DMS153 (cell line): ENCODE results near the gene LMLN.
"Not testable (repeated sequence)": the region's sequence is repeated elsewhere in the genome, so short reads cannot be mapped to it uniquely, and the experiment has no call there.

Source experiments
- DNase-seq: peaks from one replicate; lab custom pipeline; 2025; lab: John Stamatoyannopoulos, UW

The LMLN gene

DNA sequence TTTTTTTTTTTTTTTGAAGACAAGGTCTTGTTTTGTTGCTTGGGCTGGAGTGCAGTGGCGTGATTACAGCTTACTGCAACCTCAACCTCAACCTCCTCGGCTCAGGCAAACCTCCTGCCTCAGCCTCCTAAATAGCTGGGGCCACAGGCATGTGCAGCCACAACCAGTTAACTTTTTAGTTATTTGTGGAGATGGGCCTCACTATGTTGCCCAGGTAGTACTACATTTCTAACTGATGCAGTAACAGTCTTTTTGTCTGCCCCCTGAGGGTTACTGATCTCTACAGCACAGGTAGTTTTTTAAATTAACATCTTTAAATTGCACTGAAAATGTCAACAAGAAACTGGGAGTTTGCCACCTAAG, 3.4 kb upstream of the LMLN start:
- no peak for DNase-seq

DNA sequence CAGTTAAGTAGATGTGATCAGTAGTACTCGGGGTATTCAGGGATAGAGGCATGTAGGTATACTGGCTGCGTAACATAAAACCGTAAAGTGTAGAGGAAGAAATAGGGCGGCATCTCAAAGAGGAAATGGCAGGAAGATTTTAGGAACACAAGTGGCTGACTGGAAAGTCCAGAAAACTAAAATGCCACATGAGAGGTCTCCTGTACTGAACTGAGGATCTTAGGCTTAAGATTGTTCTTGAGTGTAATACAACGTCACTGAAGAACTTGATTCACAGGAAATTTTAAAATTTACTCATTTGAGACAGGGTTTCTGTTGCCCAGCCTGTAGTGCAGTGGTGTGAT, 2.3 kb upstream of the LMLN start:
- no peak for DNase-seq

DNA sequence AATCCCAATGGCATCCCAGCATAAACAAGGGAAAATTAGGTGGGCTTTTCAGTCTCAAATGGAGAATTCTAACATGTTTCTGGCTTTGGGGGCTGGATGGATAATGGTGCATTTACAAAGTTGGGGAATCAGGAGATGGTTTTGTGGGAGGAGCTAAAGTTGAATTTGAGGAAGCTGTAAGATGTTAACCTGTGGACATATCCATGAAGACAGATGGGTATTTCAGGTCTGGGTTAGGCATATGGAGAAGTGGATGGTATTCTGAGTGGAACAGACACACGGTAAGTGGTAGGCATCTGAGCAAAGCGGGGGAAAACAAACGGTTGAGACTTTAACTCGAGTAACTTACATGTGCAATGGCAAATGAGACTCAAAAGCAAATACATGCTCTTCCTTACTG, 1.7 kb upstream of the LMLN start:
- no peak for DNase-seq

DNA sequence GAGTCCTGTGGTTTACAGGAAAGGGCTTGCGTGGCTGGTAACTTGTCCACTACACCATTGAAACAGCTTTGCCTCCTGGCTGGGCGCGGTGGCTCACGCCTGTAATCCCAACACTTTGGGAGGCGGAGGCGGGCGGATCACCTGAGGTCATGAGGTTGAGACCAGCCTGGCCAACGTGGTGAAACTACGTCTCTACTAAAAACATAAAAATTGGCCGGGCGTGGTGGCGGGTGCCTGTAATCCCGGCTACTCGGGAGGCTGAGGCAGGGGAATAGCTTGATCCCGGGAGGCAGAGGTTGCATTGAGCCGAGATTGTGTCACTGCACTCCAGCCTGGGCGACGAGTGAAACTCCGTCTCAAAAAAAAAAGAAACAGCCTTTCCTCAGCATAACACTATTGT, 1.2 kb upstream of the LMLN start:
- not testable (repeated sequence) for DNase-seq

DNA sequence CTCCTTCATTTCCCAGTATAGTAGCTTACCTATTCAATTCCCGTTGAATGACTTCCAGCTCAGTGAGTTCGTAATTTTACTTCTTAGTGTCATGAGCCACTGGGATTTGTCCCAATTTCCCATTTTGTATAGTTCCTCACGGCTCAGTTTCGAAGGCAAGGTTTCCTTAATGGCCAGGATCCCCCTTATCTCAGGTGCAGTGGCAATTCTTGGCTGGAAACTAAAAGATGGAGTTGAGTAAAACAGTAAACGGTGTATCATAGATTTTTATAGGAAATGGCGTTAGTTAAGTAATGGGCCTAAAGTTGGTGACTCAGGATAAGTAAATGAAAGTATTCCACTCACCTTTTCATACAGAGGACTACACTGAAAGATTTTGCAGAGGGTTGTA, 522 bp upstream of the LMLN start:
- no peak for DNase-seq

DNA sequence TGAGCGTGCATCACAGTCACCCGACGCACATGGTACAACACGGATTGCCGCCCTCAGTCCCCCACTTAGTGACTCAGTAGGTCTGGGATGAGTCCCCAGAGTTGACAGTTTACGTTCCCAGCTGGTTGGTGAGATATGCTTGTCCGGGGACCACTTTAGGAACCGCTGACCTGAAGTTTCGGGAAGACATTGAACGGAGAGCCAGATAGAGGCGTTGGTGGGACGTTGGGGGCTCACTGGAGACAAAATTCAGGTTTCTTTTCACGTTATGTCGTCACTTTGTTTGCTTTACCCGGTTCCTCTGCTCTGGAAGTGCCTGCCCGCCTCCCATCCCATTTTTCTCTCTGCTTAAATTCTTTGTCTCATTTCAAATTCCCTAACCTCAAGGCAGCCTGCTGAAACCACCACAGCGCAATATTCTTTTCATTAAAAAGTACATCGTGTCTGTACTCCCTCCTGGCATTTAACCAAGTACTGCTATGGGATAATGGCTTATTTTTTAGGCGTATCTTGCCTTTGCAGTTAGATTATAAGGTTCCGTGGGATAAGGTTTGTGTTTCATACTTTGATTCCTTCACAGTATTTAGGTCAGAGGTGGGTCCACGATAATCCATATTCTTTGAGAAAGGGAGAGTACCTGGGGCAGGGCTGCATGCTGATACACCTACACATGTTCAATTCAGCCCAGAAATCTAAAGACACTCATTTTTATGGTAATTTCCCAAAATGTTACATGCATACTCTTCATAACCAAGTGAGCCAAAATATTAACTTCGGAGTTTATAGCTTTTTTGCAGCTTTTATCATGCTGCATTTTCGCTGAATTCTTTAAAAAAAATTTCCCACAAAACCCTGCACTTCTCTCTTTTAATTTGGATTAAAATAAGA, 921 bp downstream of the LMLN start:
- DNase-seq, result no peak

DNA sequence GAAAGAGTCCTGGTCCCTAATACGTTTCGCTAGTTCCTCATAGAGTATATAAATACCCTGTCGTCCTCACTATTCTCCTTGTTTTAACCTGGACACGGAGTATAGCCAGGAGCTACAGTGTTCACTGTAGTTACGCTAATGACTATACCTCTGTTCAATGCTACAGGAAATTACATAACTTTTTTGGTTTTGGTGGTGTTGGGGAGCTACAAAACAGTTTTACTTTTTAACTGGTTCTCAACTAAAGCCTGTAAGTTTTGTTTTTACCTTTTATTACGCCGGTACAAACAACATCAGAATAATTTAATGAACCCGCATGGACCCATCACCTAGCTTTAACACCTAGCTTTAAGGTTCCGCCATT, 1.5 kb downstream of the LMLN start:
- DNase-seq, result no peak

DNA sequence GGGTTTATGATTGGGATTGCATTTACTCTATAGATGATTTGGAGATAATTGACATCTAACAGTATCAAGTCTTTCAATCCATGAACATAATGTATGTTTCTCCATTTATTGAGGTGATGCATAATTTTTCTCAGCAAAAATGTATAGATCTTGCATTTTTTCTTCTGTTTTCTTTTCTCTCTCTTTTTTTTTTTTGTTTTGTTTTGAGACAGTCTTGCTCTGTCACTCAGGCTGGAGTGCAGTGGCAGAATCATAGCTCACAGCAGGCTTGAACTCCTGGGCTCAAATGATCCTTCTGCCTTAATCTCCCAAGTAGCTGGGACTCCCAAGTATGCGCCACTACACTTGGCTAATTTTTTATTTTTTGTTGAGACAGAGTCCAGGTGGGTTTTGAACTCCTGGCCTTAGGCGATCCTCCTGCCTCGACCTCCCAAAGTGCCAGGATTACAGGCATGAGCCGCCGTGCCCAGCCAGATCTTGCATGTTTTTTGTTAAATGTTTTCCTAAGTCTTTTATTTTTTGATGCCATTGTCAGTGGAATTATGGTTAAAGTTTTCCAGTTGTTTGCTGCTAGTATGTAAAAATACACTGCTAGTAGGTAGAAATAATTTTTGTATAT, 3.1 kb downstream of the LMLN start:
- no peak for DNase-seq

DNA sequence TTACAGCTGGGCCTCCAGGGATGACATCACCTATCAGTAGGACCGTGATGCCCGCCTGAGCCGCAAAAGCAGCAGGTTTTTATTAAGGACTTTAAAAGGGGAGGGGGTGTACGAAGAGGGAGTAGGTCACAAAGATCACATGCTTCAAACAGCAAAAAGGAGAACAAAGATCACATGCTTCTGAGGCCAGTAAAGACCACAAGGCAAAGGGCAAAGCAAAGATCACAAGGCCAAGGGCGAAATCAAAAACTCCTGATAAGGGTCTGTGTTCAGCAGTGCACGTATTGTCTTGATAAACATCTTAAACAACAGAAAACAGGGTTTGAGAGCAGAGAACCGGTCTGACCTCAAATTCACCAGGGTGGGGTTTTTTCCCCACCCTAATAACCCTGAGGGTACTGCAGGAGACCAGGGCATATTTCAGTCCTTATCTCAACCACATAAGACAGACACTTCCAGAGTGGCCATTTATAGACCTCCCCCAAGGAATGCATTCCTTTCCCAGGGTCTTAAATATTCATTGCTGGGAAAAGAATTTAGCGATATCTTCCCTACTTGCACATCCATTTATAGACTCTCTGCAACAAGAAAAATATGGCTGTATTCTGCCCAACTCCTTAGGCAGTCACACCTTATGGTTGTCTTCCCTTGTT, 7.4 kb downstream of the LMLN start:
- not testable (repeated sequence) for DNase-seq

DNA sequence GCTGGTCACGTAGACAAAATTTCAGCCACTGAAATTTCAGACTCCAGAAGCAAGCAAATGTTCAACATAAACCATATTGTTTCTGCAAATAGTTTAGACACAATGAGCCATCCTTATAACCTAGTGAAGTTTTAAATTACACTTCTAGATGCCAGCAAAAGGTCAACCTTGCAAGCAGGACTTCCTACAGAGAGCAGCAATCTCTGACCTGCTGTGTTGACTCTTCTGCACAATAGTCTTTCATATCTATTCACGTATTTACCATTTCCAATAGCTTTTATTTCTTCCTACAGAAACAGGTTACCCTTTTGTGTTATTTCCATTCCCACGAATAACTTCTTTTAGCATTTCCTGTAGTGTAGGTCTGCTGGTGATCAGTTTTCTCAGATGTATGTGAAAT, 10.6 kb downstream of the LMLN start:
- DNase-seq, result no peak

DNA sequence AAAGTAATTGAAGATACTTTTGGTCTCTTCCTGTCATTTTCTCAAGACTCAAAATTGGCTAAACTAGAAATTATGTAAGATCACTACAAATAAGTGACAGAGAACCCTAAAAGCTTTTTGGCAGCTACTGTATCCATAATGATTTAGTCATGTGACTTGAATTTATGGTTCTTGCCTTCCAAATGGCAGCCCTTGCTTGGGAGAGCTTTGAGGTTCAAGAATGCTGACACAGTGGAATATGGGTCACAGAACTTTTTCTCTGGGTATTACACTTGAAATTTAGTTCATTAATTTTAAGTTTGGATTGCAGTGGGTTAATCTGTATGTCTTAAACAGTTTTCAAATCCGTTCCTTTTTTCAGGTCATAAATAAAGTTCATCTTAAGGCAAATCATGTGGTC, 14.0 kb downstream of the LMLN start:
- no peak for DNase-seq

DNA sequence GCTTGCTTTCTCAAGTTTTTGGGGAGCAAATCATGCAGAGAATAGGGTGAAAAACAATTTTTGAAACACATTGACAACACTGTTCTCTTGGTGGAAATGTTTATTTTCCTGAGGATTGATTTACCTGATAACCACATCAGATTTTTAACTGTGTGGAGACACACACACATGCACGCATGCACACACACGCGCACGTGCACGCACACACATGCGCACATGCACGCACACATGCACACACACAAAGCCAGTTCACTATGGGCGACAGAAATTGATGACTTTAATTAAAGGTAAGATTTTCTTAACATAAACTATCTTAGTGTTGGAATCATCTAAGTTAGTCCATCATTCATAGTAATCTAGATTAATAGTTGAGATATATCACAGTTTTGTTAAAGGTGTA, 15.3 kb downstream of the LMLN start:
- no peak for DNase-seq

DNA sequence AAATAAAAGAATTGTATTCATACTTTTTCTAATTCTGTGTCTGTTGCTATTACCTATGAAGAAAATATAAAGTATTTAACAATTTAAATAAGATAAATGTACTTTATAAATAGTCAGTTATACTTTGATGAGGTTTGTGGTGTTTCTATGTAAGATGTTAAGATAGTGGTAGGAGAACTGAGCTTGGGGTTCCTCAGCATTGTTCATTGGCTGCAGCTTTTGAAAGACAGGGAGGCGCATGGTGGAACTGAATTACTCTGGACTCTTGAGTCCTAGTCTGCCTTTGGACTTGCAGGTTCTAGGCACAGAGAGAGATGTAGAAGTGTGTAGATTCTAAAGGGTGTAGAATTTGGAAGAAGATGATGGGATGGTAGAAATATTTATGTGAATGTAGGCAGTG, 23.1 kb downstream of the LMLN start:
- DNase-seq, result no peak

DNA sequence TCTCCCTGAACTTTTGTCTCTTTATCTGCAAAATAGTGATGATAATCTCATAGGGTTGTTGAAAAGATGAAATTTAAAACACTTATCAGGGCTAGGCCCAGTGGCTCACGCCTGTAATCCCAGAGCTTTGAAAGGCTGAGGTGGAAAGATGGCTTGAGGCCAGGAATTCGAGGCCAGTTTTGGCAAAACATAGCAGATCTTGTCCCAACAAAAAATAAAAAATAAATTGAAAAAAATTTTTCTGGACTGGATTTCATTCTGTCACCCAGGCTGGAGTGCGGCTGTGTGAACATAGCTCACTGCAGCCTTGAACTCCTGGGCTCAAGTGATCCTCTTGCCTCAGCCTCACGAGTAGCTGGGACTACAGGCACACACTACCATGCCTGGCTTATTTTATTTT, 29.6 kb downstream of the LMLN start:
- no peak for DNase-seq

DNA sequence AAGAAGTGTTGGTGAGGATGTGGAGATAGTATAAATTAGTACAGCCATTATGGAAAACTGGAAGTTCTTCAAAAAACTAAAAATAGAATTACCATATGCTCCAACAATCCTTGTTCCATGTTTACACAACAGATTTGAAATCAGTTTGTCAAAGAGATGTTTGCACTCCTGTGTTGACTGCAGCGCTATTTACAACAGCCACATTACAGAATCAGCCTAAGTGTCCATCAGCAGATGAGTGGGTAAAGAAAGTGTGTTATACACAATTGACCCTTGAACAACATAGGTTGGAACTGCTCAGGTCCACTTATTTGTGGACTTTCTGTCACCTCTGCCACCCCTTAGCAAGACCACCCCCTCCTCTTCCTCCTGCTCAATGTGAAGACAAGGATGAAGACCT, 34.7 kb downstream of the LMLN start:
- DNase-seq, result no peak

DNA sequence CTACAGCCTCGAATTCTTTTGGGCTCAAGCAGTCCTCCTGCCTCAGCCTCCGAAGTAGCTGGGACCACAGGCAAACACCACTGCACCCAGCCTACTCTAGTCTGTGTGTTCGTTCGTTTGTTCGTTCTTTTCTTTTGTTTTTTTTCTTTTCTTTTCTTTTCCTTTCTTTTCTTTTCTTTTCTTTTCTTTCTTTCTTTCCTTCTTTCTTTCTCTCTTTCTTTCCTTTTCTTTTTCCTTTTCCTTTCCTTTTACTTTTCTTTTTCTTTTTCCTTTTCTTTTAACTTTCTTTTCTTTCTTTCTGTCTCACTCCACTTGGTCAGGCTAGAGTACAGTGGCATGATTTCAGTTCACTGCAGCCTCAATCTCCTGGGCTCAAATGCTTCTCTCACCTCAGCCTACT, 36.8 kb downstream of the LMLN start:
- DNase-seq, result no peak

DNA sequence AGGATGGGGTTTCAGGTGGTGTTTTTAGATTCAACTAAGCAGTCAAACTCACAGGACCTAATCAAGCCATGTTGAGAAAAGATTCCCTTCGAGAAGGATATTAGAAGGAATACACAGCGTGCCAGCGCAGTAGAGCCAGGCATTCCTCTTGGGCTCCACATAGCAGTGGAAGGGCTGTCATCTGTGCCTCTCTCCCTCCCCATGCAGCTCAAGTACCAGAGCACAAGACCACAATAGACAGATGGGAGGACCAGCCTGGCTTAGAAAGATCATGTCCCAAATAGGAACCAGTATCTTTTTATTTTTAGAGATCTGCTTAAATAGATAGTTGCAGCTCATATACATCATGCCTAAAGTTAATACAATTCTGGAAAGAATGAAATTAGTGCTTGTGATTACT, 37.9 kb downstream of the LMLN start:
- DNase-seq, result no peak

DNA sequence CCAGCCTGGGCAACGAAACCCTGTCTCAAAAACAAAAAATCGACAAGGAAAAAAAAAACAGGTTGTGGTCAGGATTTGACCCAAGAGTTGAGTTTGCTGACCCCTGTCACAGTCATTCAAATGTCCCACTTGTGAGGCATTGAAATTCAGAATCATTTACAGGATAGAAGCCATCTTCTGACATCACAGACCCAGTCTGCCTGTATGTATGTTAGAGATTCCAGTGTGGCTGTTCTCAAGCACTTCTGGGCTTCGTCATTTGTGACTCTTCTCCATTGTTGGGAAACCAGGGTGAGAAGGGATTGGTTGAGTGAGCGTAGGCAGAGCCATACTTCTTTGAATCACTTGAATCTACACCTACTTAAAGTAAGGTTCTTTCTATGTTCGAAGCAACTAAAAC, 57.1 kb downstream of the LMLN start:
- no peak for DNase-seq

DNA sequence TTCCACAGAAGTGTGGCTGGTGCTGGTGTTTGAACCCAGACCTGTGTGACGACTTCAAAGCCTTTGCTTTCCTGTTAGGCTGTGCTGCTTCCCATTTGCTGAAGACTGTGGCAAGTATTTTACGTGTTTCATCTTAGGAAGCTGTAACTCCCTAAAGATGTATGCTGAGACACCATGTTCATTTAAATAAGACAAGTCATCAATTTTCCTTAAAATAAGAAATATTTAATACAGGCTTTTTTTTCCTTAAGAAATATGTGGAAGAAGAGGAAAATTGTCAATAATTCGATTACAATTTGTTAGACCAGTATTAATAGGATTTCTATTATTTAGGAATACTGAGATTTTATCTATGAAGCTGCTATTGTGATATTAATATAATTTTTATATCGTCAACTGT, 58.4 kb downstream of the LMLN start:
- no peak for DNase-seq

DNA sequence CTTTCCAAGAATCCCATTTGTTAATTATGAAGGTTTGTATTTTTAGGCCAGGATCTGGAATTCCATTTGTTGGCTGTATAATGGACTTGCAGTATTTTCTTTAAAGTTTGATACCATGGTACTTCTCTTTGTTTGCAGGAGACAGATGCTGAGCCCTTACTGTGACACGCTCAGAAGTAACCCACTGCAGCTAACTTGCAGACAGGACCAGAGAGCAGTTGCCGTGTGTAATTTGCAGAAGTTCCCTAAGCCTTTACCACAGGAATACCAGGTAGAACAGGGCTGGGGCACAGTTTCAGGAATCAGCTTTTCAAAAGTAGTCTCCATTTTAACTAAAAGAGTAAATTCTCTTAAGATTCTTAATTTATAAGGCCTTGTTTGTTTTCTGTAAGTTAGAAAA, 59.1 kb downstream of the LMLN start:
- no peak for DNase-seq

DNA sequence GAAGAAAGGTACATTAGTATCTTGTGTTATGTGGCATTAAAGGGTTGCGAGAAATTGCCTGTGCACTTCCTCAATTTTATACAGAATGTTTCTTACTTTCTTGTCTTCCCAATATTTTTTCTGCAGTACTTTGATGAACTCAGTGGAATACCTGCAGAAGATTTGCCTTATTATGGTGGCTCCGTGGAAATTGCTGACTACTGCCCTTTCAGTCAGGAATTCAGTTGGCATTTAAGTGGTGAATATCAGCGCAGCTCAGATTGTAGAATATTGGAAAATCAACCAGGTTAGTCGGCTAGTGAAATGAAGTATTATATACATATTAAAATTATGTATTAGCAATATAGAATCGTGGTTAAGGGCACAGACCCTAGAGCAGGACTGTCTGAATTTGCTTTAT, 61.3 kb downstream of the LMLN start:
- DNase-seq, result no peak

DNA sequence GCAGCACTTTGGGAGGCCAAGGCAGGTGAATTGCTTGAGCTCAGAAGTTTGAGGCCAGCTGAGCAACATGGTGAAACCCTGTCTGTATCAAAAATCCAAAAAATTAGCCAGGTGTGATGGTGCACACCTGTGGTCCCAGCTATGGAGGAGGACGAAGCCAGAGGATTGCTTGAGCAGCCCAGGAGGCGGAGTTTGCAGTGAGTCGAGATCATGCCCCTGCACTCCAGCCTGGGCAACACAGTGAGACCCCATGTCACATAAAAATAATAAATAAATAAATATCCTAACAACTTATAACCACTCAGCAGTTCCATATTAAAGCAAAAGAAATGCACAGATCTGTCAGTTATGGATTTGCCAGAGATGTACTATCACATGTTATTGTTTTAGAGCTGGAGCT, 62.6 kb downstream of the LMLN start:
- DNase-seq, result no peak

DNA sequence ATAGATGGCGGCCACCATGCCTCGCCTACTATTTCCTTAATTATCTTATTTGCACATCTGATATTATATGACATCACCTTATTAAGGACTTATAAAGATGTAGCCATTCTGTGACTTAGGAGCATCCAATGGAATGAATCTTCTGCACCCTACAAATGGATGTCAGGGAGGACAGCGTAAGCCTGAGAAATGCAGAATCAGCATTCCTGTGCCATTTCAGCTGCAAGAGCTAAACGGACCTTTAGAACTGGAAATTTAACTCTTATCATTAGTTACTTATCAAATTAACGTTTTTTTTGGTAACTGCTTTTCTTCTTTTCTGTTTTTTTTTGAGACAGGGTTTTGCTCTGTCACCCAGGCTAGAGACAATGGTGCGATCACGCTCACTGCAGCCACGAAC, 65.6 kb downstream of the LMLN start:
- DNase-seq, result no peak

DNA sequence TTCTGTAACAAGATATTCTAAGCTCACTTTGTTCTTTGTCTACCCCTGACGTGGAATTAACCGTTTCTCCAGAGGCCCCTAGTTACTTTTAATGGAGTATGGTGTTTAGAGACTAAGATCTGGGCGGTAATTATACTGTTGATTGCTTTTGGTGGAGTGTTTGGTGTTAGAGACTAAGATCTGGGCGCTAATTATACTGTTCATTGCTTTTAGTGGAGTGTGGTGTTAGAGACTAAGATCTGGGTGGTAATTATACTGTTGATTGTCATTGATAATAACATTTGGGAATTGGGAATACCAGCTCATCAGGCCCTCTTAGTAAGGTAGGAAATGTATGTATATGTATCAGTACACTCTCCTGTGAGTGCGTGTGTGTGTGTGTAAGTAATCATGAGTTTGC, 66.6 kb downstream of the LMLN start:
- no peak for DNase-seq
